Mesenchymal stem cell (in vitro differentiated cells and primary cell): ENCODE measurements around the gene ITGA8.
"Not testable (repeated sequence)": the region's sequence is repeated elsewhere in the genome, so short reads cannot be mapped to it uniquely, and the experiment has no call there.

ENCODE experiments used
- DNase-seq: peaks from one replicate; pipeline ENCODE4 v3.0.0-alpha.2; 2013
- H2AFZ ChIP-seq: one replicate; pipeline ENCODE4 v1.6.1; 2013; ENCODE audit warnings: low read depth, mild to moderate bottlenecking, control low read depth, inconsistent platforms, low read length, moderate library complexity
- H2AK5ac ChIP-seq: 2 replicates; pipeline ENCODE4 v1.6.1; 2013; ENCODE audit warnings: low read length, moderate library complexity, mild to moderate bottlenecking, inconsistent platforms; ENCODE audit not compliant: severe bottlenecking
- H2BK120ac ChIP-seq: one replicate; pipeline ENCODE4 v1.6.1; 2013; ENCODE audit warnings: low read depth, mild to moderate bottlenecking, inconsistent platforms, low read length, moderate library complexity
- H2BK12ac ChIP-seq, 2 experiments: one replicate each; pipeline ENCODE4 v1.6.1; 2013; ENCODE audit warnings: inconsistent platforms in 2 of 2, low read length in 2 of 2, mild to moderate bottlenecking in 2 of 2, moderate library complexity in 2 of 2, control low read depth in 1 of 2
- H2BK15ac ChIP-seq: one replicate; pipeline ENCODE4 v1.6.1; 2013; ENCODE audit warnings: mild to moderate bottlenecking, low read depth, inconsistent platforms; ENCODE audit not compliant: poor library complexity, severe bottlenecking
- H2BK5ac ChIP-seq: 2 replicates; pipeline ENCODE4 v1.6.1; 2013; ENCODE audit warnings: low read depth, mild to moderate bottlenecking, low read length, control low read depth, inconsistent platforms; ENCODE audit not compliant: poor library complexity, severe bottlenecking
- H3K14ac ChIP-seq, 2 experiments: one replicate each; pipeline ENCODE4 v1.6.1; 2013; ENCODE audit warnings: inconsistent platforms in 2 of 2, low read length in 2 of 2, control low read depth in 1 of 2, mild to moderate bottlenecking in 1 of 2, moderate library complexity in 1 of 2
- H3K18ac ChIP-seq, 2 experiments: one replicate each; pipeline ENCODE4 v1.6.1; 2013; ENCODE audit warnings: inconsistent platforms in 2 of 2, low read length in 2 of 2, control low read depth in 1 of 2, low read depth in 1 of 2, mild to moderate bottlenecking in 1 of 2
- H3K23ac ChIP-seq, 2 experiments: one replicate each; pipeline ENCODE4 v1.6.1; 2013; ENCODE audit warnings: inconsistent platforms in 2 of 2, low read length in 2 of 2, mild to moderate bottlenecking in 2 of 2, moderate library complexity in 2 of 2, control low read depth in 1 of 2
- H3K27ac ChIP-seq: 2 replicates; pipeline ENCODE4 v1.5.1; 2013; ENCODE audit warnings: mild to moderate bottlenecking, moderate library complexity, low read length, control low read depth, inconsistent platforms; ENCODE audit not compliant: poor library complexity, severe bottlenecking
- H3K27me3 ChIP-seq, 2 experiments: 2 replicates each; pipeline versions ENCODE4 v1.6.1 to v1.7.0; 2013; ENCODE audit warnings: low read length in 2 of 2, mild to moderate bottlenecking in 2 of 2, moderate library complexity in 2 of 2, control low read depth in 1 of 2, inconsistent platforms in 1 of 2; ENCODE audit not compliant: control insufficient read depth in 1 of 2, insufficient read depth in 1 of 2
- H3K36me3 ChIP-seq, 2 experiments: 2 replicates each; pipeline versions ENCODE4 v1.6.1 to v1.7.0; 2013; ENCODE audit warnings: low read length in 2 of 2, control low read depth in 1 of 2, inconsistent platforms in 1 of 2, low read depth in 1 of 2, mild to moderate bottlenecking in 1 of 2; ENCODE audit not compliant: insufficient read depth in 2 of 2, control insufficient read depth in 1 of 2
- H3K4ac ChIP-seq, 2 experiments: one replicate each; pipeline ENCODE4 v1.6.1; 2013; ENCODE audit warnings: inconsistent platforms in 2 of 2, low read length in 2 of 2, mild to moderate bottlenecking in 2 of 2, moderate library complexity in 2 of 2, control low read depth in 1 of 2, low read depth in 1 of 2
- H3K4me1 ChIP-seq: 2 replicates; pipeline ENCODE4 v1.6.1; 2013; ENCODE audit warnings: low read depth, low read length, control low read depth; ENCODE audit not compliant: control insufficient read depth, insufficient read depth
- H3K4me2 ChIP-seq: 2 replicates; pipeline ENCODE4 v1.6.1; 2013; ENCODE audit warnings: low read length, mild to moderate bottlenecking, inconsistent platforms; ENCODE audit not compliant: poor library complexity, severe bottlenecking
- H3K4me3 ChIP-seq, 2 experiments: 2 replicates each; pipeline versions ENCODE4 v1.5.1 to v1.7.0; 2013; ENCODE audit warnings: low read length in 2 of 2, mild to moderate bottlenecking in 2 of 2, control low read depth in 1 of 2, low read depth in 1 of 2; ENCODE audit not compliant: insufficient read depth in 1 of 2
- H3K79me1 ChIP-seq: replicated peaks from 2 replicates; pipeline ENCODE4 v1.6.1; 2013; ENCODE audit warnings: mild to moderate bottlenecking, control low read depth, low read length, inconsistent platforms; ENCODE audit not compliant: poor library complexity, severe bottlenecking
- H3K9ac ChIP-seq: 2 replicates; pipeline ENCODE4 v1.7.0; 2013; ENCODE audit warnings: mild to moderate bottlenecking, low read length, moderate library complexity
- H3K9me3 ChIP-seq: 2 replicates; pipeline ENCODE4 v1.7.0; 2013; ENCODE audit warnings: mild to moderate bottlenecking, low read length; ENCODE audit not compliant: control insufficient read depth
- H4K8ac ChIP-seq: one replicate; pipeline ENCODE4 v1.6.1; 2013; ENCODE audit warnings: inconsistent platforms, mild to moderate bottlenecking, low read length, moderate library complexity
- H4K91ac ChIP-seq: one replicate; pipeline ENCODE4 v1.6.1; 2013; ENCODE audit warnings: mild to moderate bottlenecking, low read length, inconsistent platforms
- WGBS: methylation state at CpG from one replicate; pipeline ENCODE4 v1.1.7; 2013; ENCODE audit warnings: mixed read lengths; 5-methylcytosine and 5-hydroxymethylcytosine counted together

Gene ITGA8

GRCh38 chr10:15541376-15541775, 178.3 kb downstream of the ITGA8 start:
- Histone ChIP-seq H2BK12ac (no peak overlapping the region), H3K4me2 (no peak overlapping the region), H3K79me1 (no peaks in the 10 kb centered on the region), H2AK5ac (no peak overlapping the region), H3K14ac (no peak overlapping the region), H2AFZ (no peak overlapping the region), H3K9ac (peak overlapping the region; percentile 4), H3K18ac (no peak overlapping the region), H3K4me1 (no peaks in the 10 kb centered on the region), H3K23ac (no peak overlapping the region), H3K27me3 (peaks cover 0 to 8% of the 10 kb centered on the region in 2 experiments), H4K91ac (no peak overlapping the region), H3K36me3 (no peaks in the 10 kb centered on the region), H3K4ac (no peak overlapping the region), H3K9me3 (peaks cover 4% of the 10 kb centered on the region), H2BK5ac (no peak overlapping the region), H2BK15ac (no peak overlapping the region), H4K8ac (no peak overlapping the region), H3K27ac (no peak overlapping the region), H2BK120ac (no peak overlapping the region), H3K4me3 (no peak overlapping the region)
- no peak for DNase-seq
- 88% methylated on average over 1 of the region's 1 CpG for WGBS

- peaks cover 4% of the 10 kb centered on the region for H3K9me3 ChIP-seq
- no peak overlapping the region for H3K18ac ChIP-seq
- no peak overlapping the region for H2BK15ac ChIP-seq
- no peak overlapping the region for H2AFZ ChIP-seq
- H3K14ac ChIP-seq, result no peak overlapping the region
- H2BK5ac ChIP-seq, result no peak overlapping the region
- H3K4me1 ChIP-seq, result no peaks in the 10 kb centered on the region
- DNase-seq, result peak; percentile 40
- no peak overlapping the region for H3K4me2 ChIP-seq
- H3K9ac ChIP-seq, result peak overlapping the region; percentile 4
- H2AK5ac ChIP-seq, result no peak overlapping the region
- no peak overlapping the region for H4K91ac ChIP-seq
- no peak overlapping the region for H2BK120ac ChIP-seq
- WGBS, result 100% methylated on average over 1 of the region's 2 CpGs
- H3K79me1 ChIP-seq, result no peaks in the 10 kb centered on the region
- H3K27ac ChIP-seq, result no peak overlapping the region
- no peak overlapping the region for H4K8ac ChIP-seq
- peaks cover 0 to 8% of the 10 kb centered on the region in 2 experiments for H3K27me3 ChIP-seq
- no peak overlapping the region for H3K4ac ChIP-seq
- H3K36me3 ChIP-seq, result no peaks in the 10 kb centered on the region
- H3K4me3 ChIP-seq, result no peak overlapping the region
- H3K23ac ChIP-seq, result no peak overlapping the region
- H2BK12ac ChIP-seq, result no peak overlapping the region
These were observed 179.0 kb downstream of the ITGA8 start for GRCh38 chr10:15540727-15541126.

- Histone ChIP-seq H3K14ac (no peak overlapping the region), H3K23ac (no peak overlapping the region), H2BK120ac (no peak overlapping the region), H3K4me2 (no peak overlapping the region), H3K9ac (no peak overlapping the region), H3K4me3 (no peak overlapping the region), H2BK12ac (no peak overlapping the region), H3K27me3 (peaks cover 0 to 8% of the 10 kb centered on the region in 2 experiments), H3K4me1 (no peaks in the 10 kb centered on the region), H3K36me3 (no peaks in the 10 kb centered on the region), H2AK5ac (no peak overlapping the region), H3K4ac (no peak overlapping the region), H3K27ac (no peak overlapping the region), H4K8ac (no peak overlapping the region), H2BK15ac (no peak overlapping the region), H3K79me1 (no peaks in the 10 kb centered on the region), H3K18ac (no peak overlapping the region), H4K91ac (no peak overlapping the region), H2AFZ (no peak overlapping the region), H2BK5ac (no peak overlapping the region), H3K9me3 (no peaks in the 10 kb centered on the region)
- no peak for DNase-seq
- WGBS, result 89% methylated on average over 1 of the region's 1 CpG
These were observed 180.5 kb downstream of the ITGA8 start for GRCh38 chr10:15539262-15539661.

- H3K9ac ChIP-seq, H2BK12ac ChIP-seq, H3K27ac ChIP-seq, H3K36me3 ChIP-seq, H2AFZ ChIP-seq, H3K14ac ChIP-seq, H2BK5ac ChIP-seq, H3K79me1 ChIP-seq, H2BK15ac ChIP-seq, H3K27me3 ChIP-seq, H2BK120ac ChIP-seq, H3K4me3 ChIP-seq, DNase-seq, H2AK5ac ChIP-seq, H3K9me3 ChIP-seq, H3K18ac ChIP-seq, H3K23ac ChIP-seq, H3K4ac ChIP-seq, H3K4me2 ChIP-seq, H4K8ac ChIP-seq, H3K4me1 ChIP-seq: not testable (repeated sequence)
- WGBS, result 96% methylated on average over 13 of the region's 31 CpGs
- peak overlapping the region; percentile 27 for H4K91ac ChIP-seq
These were observed 184.7 kb downstream of the ITGA8 start for GRCh38 chr10:15534928-15535538.
